Left ventricle myocardium inferior (tissue), 1 donor: ENCODE data around the gene THRAP3. TPM values are rescaled to one million over a fixed set of nuclear protein-coding genes. Genes with fewer than 3 reads are reported as not detected.
"Not testable (repeated sequence)": the region's sequence is repeated elsewhere in the genome, so short reads cannot be mapped to it uniquely, and the experiment has no call there.

Experiments used
- DNase-seq: peaks from one replicate; pipeline ENCODE4 v3.0.0-alpha.2; 2020
- H3K27ac ChIP-seq: fragments of 200-600 bp; replicated peaks from 2 replicates; pipeline ENCODE4 v1.8.0; 2021
- H3K27me3 ChIP-seq: fragments of 200-600 bp; 2 replicates; pipeline ENCODE4 v1.8.0; 2021; ENCODE audit warnings: low read depth
- H3K36me3 ChIP-seq: fragments of 200-600 bp; 2 replicates; pipeline ENCODE4 v1.8.0; 2021
- H3K4me1 ChIP-seq: fragments of 200-600 bp; 2 replicates; pipeline ENCODE4 v1.8.0; 2021
- H3K4me3 ChIP-seq: fragments of 200-600 bp; 2 replicates; pipeline ENCODE4 v1.8.0; 2021; ENCODE audit warnings: mild to moderate bottlenecking, moderate library complexity
- H3K9me3 ChIP-seq: fragments of 200-600 bp; replicated peaks from 2 replicates; pipeline ENCODE4 v1.8.0; 2021
- intact Hi-C: fragments of 100-400 bp; cut with micrococcal nuclease; formaldehyde crosslinking; loops from one replicate; pipeline ENCODE4 v1.11.0; 2022
- total RNA-seq: library from RNA; stranded (reverse); fragmentation: NEBNext Ultra II Directional; extraction: Animal tissue kit (Norgen Biotek cat#: 25700); gene quantifications from one replicate; pipeline ENCODE4 v1.2.1, GENCODE V29; 2021
- TF ChIP-seq, protein P1 (sequence below): fragments of 200-600 bp; IDR thresholded peaks from 2 replicates; pipeline ENCODE4 v1.8.0; 2021; ENCODE audit warnings: antibody characterized with exemption, mild to moderate bottlenecking, borderline replicate concordance
- donor health status: DM: no; HTN: yes; CAD: no; lungs with severe emphysema.

THRAP3 gene
- total RNA-seq, 1 donor from 2014 or later, result 59.0 TPM

DNA sequence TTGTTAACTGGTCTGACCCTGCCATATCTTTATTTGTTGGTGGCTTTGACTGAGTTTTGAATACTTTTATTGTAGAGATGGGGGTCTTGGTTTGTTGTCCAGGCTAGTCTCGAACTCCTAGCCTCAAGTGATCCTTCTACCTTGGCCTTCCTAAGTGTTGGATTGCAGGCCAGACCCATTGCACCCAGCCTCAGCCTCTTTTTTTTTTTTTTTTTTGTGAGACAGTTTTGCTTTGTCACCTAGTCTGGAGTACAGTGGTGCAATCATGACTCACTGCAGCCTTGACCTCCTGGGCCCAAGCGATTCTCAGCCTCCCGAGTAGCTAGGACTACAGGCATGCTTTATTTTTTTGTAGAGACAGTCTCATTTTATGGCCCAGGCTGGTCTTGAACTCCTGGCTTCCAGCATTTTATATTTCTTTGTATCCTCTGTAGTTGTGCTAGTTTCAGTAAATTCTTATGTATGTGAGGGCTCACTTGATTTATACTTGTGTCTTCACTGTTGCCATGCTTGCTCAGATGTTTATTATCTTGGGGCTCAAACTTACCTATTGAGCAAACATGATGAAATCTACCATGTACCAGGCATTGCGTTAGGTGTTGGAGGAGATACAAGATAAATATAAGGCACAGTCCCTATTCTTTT is 24.1 kb downstream of the THRAP3 start:
- Histone ChIP-seq H3K36me3 (no peaks in the 10 kb centered on the region), H3K4me3 (no peak overlapping the region), H3K27ac (peak overlapping the region; percentile 58), H3K9me3 (no peaks in the 10 kb centered on the region), H3K4me1 (peaks cover 76% of the 10 kb centered on the region), H3K27me3 (no peaks in the 10 kb centered on the region)
- DNase-seq, result peak; percentile 35
- TF ChIP-seq, protein P1, sequence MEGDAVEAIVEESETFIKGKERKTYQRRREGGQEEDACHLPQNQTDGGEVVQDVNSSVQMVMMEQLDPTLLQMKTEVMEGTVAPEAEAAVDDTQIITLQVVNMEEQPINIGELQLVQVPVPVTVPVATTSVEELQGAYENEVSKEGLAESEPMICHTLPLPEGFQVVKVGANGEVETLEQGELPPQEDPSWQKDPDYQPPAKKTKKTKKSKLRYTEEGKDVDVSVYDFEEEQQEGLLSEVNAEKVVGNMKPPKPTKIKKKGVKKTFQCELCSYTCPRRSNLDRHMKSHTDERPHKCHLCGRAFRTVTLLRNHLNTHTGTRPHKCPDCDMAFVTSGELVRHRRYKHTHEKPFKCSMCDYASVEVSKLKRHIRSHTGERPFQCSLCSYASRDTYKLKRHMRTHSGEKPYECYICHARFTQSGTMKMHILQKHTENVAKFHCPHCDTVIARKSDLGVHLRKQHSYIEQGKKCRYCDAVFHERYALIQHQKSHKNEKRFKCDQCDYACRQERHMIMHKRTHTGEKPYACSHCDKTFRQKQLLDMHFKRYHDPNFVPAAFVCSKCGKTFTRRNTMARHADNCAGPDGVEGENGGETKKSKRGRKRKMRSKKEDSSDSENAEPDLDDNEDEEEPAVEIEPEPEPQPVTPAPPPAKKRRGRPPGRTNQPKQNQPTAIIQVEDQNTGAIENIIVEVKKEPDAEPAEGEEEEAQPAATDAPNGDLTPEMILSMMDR, result no peak
- intact Hi-C loops, result no loop called here

DNA sequence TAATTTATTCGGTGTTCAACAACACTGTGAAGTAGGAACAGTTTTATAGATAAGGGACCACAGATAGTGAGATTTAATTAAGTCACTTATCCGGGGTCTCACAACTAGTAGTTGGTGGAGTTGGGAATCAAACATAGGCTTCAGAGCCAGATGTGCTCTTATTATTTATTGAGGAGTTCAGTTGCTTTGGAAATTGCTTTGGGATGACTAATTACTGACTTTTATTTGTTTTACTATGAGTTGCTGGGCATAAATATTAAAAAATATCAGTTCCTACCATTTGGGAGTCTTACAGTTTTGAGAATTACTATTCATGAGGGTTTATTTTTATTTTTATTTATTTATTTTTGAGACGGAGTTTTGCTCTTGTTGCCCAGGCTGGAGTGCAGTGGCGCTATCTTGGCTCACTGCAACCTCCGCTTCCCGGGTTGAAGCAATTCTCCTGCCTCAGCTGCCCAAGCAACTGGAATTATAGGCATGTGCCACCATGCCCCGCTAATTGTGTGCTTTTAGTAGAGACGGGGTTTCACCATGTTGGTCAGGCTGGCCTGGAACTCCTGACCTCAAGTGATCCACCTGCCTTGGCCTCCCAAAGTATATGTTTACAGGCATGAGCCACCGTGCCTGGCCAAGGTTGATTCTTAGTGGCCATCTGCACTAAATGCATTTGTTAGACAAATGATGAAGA is 27.7 kb downstream of the THRAP3 start:
- intact Hi-C loops, result no loop called here
- H3K36me3 ChIP-seq, result no peaks in the 10 kb centered on the region
- no peak for DNase-seq
- TF ChIP-seq, protein P1, result no peak
- peak overlapping the region; percentile 4 for H3K27ac ChIP-seq
- no peak overlapping the region for H3K4me3 ChIP-seq
- H3K9me3 ChIP-seq, result no peaks in the 10 kb centered on the region
- H3K4me1 ChIP-seq, result peaks cover 79% of the 10 kb centered on the region
- no peaks in the 10 kb centered on the region for H3K27me3 ChIP-seq

DNA sequence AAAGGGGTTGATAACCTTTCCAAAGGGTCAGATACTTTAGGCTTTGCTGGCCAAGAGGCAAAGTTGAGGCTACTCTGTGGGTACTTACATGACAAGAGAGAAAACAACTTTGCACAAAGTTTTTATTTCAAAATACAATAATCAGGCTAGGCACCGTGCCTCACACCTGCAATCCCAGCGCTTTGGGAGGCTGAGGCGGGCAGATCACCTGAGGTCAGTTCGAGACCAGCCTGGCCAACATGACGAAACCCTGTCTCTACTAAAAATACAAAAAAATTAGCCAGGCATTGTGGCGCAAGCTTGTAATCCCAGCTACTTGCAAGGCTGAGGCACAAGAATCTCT is 28.2 kb downstream of the THRAP3 start:
- DNase-seq, intact Hi-C loops, H3K27me3 ChIP-seq, H3K36me3 ChIP-seq, H3K4me3 ChIP-seq, H3K9me3 ChIP-seq: not testable (repeated sequence)
- Histone ChIP-seq H3K4me1 (peaks cover 85% of the 10 kb centered on the region), H3K27ac (peak overlapping the region; percentile 4)

DNA sequence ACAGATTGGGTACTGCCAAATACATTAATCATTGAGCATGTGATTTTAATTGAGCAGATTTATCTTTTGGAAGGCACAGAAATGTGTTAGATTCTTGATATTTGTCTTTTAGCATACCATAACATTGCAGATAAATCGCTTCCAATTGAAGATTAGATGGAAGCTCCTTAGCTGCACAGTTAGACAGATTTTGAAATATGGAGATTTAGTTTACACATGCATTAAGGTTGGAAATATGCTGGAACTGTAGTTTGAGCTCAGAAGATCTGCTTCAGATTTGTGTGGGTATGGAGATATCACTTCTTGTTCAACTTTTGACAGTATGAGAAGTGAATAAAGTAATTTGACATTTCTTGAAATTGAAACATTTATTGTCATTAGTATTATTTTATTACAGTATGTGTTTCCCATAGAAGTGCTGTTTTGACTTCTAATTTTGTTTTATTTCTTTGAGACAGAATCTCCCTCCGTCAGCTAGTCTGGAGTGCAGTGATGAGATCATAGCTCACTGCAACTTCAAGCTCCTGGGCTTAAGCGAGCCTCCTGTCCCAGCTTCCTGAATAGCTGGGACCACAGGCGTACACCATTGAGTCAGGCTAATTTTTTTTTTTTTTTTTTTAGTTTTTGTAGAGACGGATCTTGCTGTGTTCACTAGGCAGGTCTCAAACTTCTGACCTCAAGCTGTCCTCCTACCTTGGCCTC is 29.1 kb downstream of the THRAP3 start:
- H3K4me1 ChIP-seq, result peaks cover 86% of the 10 kb centered on the region

DNA sequence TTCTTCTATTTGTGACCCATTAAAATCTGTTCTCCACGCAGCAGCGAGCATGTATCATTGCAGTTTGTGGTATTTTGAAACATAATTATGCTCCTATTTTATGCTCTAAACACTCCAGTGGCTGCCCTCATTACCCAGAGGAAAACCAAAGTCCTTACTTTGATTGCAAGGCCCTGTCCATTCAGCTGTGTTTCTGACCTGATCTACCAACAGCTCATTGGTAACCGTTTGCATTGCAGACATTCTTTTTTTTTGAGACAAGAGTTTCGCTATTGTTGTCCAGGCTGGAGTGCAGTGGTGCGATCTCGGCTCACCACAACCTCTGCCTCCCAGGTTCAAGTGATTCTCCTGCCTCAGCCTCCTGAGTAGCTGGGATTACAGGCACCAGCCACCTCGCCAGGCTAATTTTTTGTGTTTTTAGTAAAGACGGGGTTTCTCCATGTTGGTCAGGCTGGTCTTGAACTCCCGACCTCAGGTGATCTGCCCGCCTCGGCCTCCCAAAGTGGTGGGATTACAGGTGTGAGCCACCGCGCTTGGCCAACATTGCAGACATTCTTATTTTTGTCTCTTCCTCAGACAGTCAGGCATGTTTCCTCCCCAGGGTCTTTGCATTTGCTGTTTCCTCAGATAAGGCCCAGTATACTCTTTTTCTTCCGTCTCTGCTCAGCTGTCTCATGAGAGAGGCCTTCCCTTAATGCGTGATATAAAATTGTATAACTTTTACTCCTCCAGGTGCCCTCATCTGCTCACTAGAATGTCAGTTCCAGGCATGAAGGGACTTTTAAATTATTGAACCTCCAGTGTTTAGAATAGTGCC is 32.5 kb downstream of the THRAP3 start:
- TF ChIP-seq, protein P1, result no peak
- intact Hi-C loops, result no loop called here

More for the DNA sequence above, 29.1 kb downstream of the THRAP3 start:
- H3K27me3 ChIP-seq, result no peaks in the 10 kb centered on the region
- H3K4me3 ChIP-seq, result no peak overlapping the region
- peak overlapping the region; percentile 11 for H3K27ac ChIP-seq
- DNase-seq, result no peak
- no peaks in the 10 kb centered on the region for H3K36me3 ChIP-seq
- no peaks in the 10 kb centered on the region for H3K9me3 ChIP-seq
- TF ChIP-seq, protein P1, result no peak
- intact Hi-C loops, result no loop called here

More for the DNA sequence above, 32.5 kb downstream of the THRAP3 start:
- no peaks in the 10 kb centered on the region for H3K27me3 ChIP-seq
- H3K4me3 ChIP-seq, result no peak overlapping the region
- H3K9me3 ChIP-seq, result no peaks in the 10 kb centered on the region
- DNase-seq, result no peak
- H3K36me3 ChIP-seq, result peaks cover 32% of the 10 kb centered on the region
- peaks cover 75% of the 10 kb centered on the region for H3K4me1 ChIP-seq
- H3K27ac ChIP-seq, result peak overlapping the region; percentile 44
